ENCODE data around the gene STAC3. TPM values are rescaled to one million over a fixed set of nuclear protein-coding genes. Genes with fewer than 3 reads are reported as not detected.
A peak's percentile ranks its signal among the peaks of the same experiment; 100 is the strongest.

Gene STAC3
- total RNA-seq, 1 experiment from 2014 or later, result 2.8 TPM

GRCh38 chr12:57219205-57219992 lies 31.6 kb downstream of the STAC3 start:
- Histone ChIP-seq H3K27me3 (ENCODE audit: insufficient read depth, low read length) (peaks cover 79% of the 10 kb centered on the region), H3K79me2 (ENCODE audit: insufficient read depth, low read length) (no peaks in the 10 kb centered on the region), H3T11ph (ENCODE audit: low read length) (no peak overlapping the region), H3K79me1 (ENCODE audit: insufficient read depth, low read depth, low read length, poor library complexity, severe bottlenecking) (no peaks in the 10 kb centered on the region), H4K20me1 (ENCODE audit: control insufficient read depth, insufficient read depth, insufficient read length) (peaks cover 3% of the 10 kb centered on the region), H2AFZ (ENCODE audit: low read length) (no peak overlapping the region), H3K27ac (ENCODE audit: insufficient read length, low read depth, low read length) (no peak overlapping the region), H3K9ac (ENCODE audit: extremely low read depth, insufficient read length, low read length) (no peak overlapping the region), H2BK5ac (ENCODE audit: insufficient read length, low read length) (no peak overlapping the region), H4K8ac (replicated peaks; ENCODE audit: insufficient read length, low read depth, low read length) (no peak overlapping the region), H3K23me2 (ENCODE audit: insufficient read length, low read depth, low read length, poor library complexity, severe bottlenecking) (peaks cover 7% of the 10 kb centered on the region), H2BK12ac (ENCODE audit: insufficient read length, low read depth, low read length) (no peak overlapping the region), H2AK5ac (ENCODE audit: insufficient read length, low read length) (no peak overlapping the region), H3K14ac (ENCODE audit: insufficient read depth, low read length) (no peak overlapping the region), H2BK120ac (ENCODE audit: low read depth, low read length, poor library complexity, severe bottlenecking) (no peak overlapping the region), H3K56ac (ENCODE audit: insufficient read length, low read depth, low read length) (no peak overlapping the region), H4K5ac (ENCODE audit: insufficient read length, low read depth, low read length) (no peak overlapping the region), H4K91ac (ENCODE audit: insufficient read length, low read depth, low read length) (no peak overlapping the region), H3K4me2 (ENCODE audit: insufficient read depth, insufficient read length, low read length) (peak overlapping the region; percentile 34), H3K4me1 (ENCODE audit: insufficient read depth, low read length) (no peaks in the 10 kb centered on the region; the same call in 1 of the 2 replicates), H2BK15ac (ENCODE audit: low read depth, low read length) (no peak overlapping the region), H2BK20ac (ENCODE audit: low read depth, low read length, poor library complexity, severe bottlenecking) (no peak overlapping the region), H3K18ac (ENCODE audit: insufficient read length, low read depth, low read length) (no peak overlapping the region), H3K23ac (ENCODE audit: insufficient read length, low read depth, low read length) (no peak overlapping the region), H3K4ac (ENCODE audit: low read depth, low read length) (no peak overlapping the region), H3K9me3 (ENCODE audit: control insufficient read depth, low read depth, low read length) (no peaks in the 10 kb centered on the region)
- H3K4me1 Mint-ChIP-seq, result peaks cover 56 to 68% of the 10 kb centered on the region in 2 experiments
- peaks cover 0 to 5% of the 10 kb centered on the region in 2 experiments; a peak in 3 of 5 replicates for H3K9me3 Mint-ChIP-seq
- H3K27ac Mint-ChIP-seq, result no peak overlapping the region; a peak in 1 of 7 replicates
- no CpG with 5 or more reads among the region's 14 CpGs for WGBS (ENCODE audit: extremely low coverage, insufficient read length, low lambda C conversion rate)
- H3K36me3 Mint-ChIP-seq (ENCODE audit: insufficient read depth in 1 of 3, low read depth in 3 of 3), result no peaks in the 10 kb centered on the region; a peak in 1 of 7 replicates
- DNase-seq, result no peak
- peak overlapping the region; percentile 36 to 75 for H3K4me3 Mint-ChIP-seq
- no peak for TF ChIP-seq CTCF (conservative IDR thresholded peaks at IDR 0.05)
- H3K27me3 Mint-ChIP-seq (ENCODE audit: low read depth), result peaks cover 95% of the 10 kb centered on the region

All from H9 (cell line).